ENCODE measurements around the gene MSX1. TPM values are rescaled to one million over a fixed set of nuclear protein-coding genes. Genes with fewer than 3 reads are reported as not detected.

MSX1 gene
- total and polyA plus RNA-seq, 2 experiments from 2014 or later, result 0.61 TPM; not detected in 1

DNA sequence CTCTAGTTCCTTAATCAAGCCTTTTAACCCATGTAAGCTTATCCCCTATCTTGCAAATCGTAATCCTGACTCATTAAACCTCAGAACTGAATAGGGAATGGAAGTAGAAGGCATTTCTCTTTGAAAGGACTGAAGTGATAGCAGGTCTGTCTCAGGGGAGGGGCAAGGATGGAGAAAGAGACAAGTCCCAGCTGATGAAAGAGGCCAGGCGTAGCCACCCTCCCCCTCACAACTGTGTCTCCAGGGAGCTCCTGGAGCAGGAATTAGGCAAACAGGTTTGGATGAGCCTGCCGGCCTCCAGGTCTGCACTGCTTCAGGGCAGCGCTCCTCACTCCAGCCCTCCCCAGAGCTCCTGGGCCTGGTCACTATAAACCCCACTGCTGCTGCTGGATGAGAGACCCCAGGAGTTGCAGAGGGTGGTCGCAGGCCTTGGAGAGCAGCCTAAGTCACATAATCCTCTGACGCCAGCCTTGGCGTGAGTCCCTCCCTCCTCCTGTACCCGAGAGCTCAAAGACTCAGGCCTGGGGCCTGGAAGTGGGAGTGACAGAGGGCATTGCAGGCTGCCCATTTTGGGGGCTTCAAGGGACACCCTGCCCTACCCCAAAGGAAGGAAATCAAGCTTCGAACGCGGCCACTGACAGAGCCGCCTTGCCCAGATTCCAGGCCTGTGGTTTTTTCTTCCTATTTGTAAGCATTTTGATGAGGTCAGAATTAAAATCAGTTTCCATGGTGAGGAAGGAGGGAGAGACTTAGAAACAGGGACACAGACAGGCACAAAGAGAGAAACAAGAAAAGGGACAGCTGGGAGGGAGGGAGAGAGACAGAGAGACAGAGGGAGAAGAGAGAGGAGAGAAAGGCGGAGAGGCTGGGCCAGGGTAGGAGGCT lies 21.2 kb upstream of the MSX1 start:
- Histone ChIP-seq H3K27me3 (ENCODE audit: insufficient read depth) (no peaks in the 10 kb centered on the region), H3K9me2 (ENCODE audit: insufficient read depth) (no peaks in the 10 kb centered on the region), H2AFZ (no peak overlapping the region), H3K4me3 (no peak overlapping the region), H4K20me1 (replicated peaks; ENCODE audit: insufficient read depth) (no peaks in the 10 kb centered on the region), H3K36me3 (ENCODE audit: insufficient read depth) (no peaks in the 10 kb centered on the region), H3K79me2 (replicated peaks; ENCODE audit: insufficient read depth) (no peaks in the 10 kb centered on the region), H3F3A (replicated peaks; ENCODE audit: low read depth) (no peaks in the 10 kb centered on the region), H3K4me1 (ENCODE audit: insufficient read depth) (0 out of 2 replicates have a peak, but pooled peaks cover 6% of the 10 kb centered on the region), H3K4me2 (peak overlapping the region; percentile 32; the same call in 1 of the 2 replicates), H3K27ac (ENCODE audit: low read depth) (no peak overlapping the region)
- H3K9me3 Mint-ChIP-seq, result peaks cover 4% of the 10 kb centered on the region; the same call in 1 of the 3 replicates
- peaks cover 16% of the 10 kb centered on the region for H3K4me1 Mint-ChIP-seq
- ATAC-seq (peak; percentile 84), DNase-seq (ENCODE audit: low spot score) (no peak)
- no peak overlapping the region for H3K4me3 Mint-ChIP-seq
- H3K27me3 Mint-ChIP-seq (ENCODE audit: insufficient read depth, low read depth, poor library complexity), result peaks cover 8% of the 10 kb centered on the region
- H3K27ac Mint-ChIP-seq, result no peak overlapping the region
- TF ChIP-seq EZH2phosphoT487 (IDR thresholded peaks at IDR 0.05; ENCODE audit: unreplicated experiment) (no peak), STAT1 (IDR thresholded peaks at IDR 0.05; ENCODE audit: unreplicated experiment) (no peak), ZNF114 (CRISPR knock-in tag; IDR thresholded peaks at IDR 0.05) (no peak), NANOG (IDR thresholded peaks at IDR 0.05; ENCODE audit: borderline replicate concordance) (no peak), ZNF462 (CRISPR knock-in tag; IDR thresholded peaks at IDR 0.05) (no peak), JUNB (IDR thresholded peaks at IDR 0.05; ENCODE audit: unreplicated experiment) (no peak), POLR2AphosphoS5 (IDR thresholded peaks at IDR 0.05; ENCODE audit: low read depth) (no peak), ZNF331 (CRISPR knock-in tag; IDR thresholded peaks at IDR 0.05; ENCODE audit: low read depth) (no peak), EZH2 (IDR thresholded peaks at IDR 0.05; ENCODE audit: low read depth, unreplicated experiment) (no peak), CREB1 (CRISPR knock-in tag; IDR thresholded peaks at IDR 0.05; ENCODE audit: low read depth) (no peak)
- TF ChIP-seq, protein P1, sequence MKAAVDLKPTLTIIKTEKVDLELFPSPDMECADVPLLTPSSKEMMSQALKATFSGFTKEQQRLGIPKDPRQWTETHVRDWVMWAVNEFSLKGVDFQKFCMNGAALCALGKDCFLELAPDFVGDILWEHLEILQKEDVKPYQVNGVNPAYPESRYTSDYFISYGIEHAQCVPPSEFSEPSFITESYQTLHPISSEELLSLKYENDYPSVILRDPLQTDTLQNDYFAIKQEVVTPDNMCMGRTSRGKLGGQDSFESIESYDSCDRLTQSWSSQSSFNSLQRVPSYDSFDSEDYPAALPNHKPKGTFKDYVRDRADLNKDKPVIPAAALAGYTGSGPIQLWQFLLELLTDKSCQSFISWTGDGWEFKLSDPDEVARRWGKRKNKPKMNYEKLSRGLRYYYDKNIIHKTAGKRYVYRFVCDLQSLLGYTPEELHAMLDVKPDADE (IDR thresholded peaks at IDR 0.05), result no peak
- no peaks in the 10 kb centered on the region for H3K36me3 Mint-ChIP-seq (ENCODE audit: low read depth)

Measured in GM23338 (cell line).